Measurements from ENCODE around the gene FLCN.

The FLCN gene

DNA sequence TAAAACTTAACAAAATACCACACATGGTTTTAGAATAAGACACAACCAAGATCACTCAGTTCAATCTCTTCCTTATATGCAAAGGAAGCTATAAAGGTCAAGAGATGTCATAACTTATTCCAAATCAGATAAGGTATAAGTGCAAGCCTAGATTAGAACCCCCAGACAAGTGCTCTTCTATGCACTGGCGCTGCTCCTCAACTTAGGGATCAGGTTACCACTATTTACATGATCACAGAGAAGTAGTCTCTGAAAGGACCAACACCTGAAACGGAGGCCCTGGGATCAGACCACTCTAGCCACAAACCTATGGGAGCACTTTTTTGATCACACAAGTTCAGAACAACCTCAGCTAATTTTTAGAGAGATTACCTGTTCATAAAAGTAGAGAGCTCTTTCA, 27.5 kb upstream of the FLCN start:
- H3K27ac ChIP-seq (ENCODE audit: low read length) = no peak overlapping the region
- no peaks in the 10 kb centered on the region for H3K9me2 ChIP-seq (replicated peaks; ENCODE audit: insufficient read depth, low read length)
- H3K9ac ChIP-seq (ENCODE audit: low read length) = no peak overlapping the region
- H3F3A ChIP-seq (ENCODE audit: insufficient read depth, low read length) = no peaks in the 10 kb centered on the region
- H3K4me1 ChIP-seq (ENCODE audit: low read length) = no peaks in the 10 kb centered on the region
- TF ChIP-seq, protein P1, sequence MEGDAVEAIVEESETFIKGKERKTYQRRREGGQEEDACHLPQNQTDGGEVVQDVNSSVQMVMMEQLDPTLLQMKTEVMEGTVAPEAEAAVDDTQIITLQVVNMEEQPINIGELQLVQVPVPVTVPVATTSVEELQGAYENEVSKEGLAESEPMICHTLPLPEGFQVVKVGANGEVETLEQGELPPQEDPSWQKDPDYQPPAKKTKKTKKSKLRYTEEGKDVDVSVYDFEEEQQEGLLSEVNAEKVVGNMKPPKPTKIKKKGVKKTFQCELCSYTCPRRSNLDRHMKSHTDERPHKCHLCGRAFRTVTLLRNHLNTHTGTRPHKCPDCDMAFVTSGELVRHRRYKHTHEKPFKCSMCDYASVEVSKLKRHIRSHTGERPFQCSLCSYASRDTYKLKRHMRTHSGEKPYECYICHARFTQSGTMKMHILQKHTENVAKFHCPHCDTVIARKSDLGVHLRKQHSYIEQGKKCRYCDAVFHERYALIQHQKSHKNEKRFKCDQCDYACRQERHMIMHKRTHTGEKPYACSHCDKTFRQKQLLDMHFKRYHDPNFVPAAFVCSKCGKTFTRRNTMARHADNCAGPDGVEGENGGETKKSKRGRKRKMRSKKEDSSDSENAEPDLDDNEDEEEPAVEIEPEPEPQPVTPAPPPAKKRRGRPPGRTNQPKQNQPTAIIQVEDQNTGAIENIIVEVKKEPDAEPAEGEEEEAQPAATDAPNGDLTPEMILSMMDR (IDR thresholded peaks at IDR 0.05; ENCODE audit: low read length) = no peak
- H3K4me3 ChIP-seq (ENCODE audit: low read length) = no peak overlapping the region
- H3K36me3 ChIP-seq (replicated peaks; ENCODE audit: insufficient read depth, low read length) = peaks cover 14% of the 10 kb centered on the region
- no peak overlapping the region for H3K4me2 ChIP-seq (ENCODE audit: low read depth, low read length)
- H3K79me2 ChIP-seq (ENCODE audit: low read length) = peaks cover 21% of the 10 kb centered on the region
- H2AFZ ChIP-seq (ENCODE audit: low read length) = no peak overlapping the region
- H3K27me3 ChIP-seq (replicated peaks; ENCODE audit: insufficient read depth, low read length) = no peaks in the 10 kb centered on the region
- no peak for DNase-seq
- H4K20me1 ChIP-seq (ENCODE audit: insufficient read depth, low read length) = no peaks in the 10 kb centered on the region
- H3K9me3 ChIP-seq (replicated peaks; ENCODE audit: insufficient read depth, low read length) = no peaks in the 10 kb centered on the region

- Histone ChIP-seq H3K27ac (ENCODE audit: low read length) (no peak overlapping the region), H2AFZ (ENCODE audit: low read length) (no peak overlapping the region), H3K9me3 (replicated peaks; ENCODE audit: insufficient read depth, low read length) (no peaks in the 10 kb centered on the region), H3K9ac (ENCODE audit: low read length) (no peak overlapping the region), H3K4me1 (ENCODE audit: low read length) (no peaks in the 10 kb centered on the region), H3F3A (ENCODE audit: insufficient read depth, low read length) (0 out of 2 replicates have a peak, but pooled peaks cover 6% of the 10 kb centered on the region), H3K36me3 (replicated peaks; ENCODE audit: insufficient read depth, low read length) (peaks cover 14% of the 10 kb centered on the region), H3K4me2 (ENCODE audit: low read depth, low read length) (no peak overlapping the region), H3K27me3 (replicated peaks; ENCODE audit: insufficient read depth, low read length) (no peaks in the 10 kb centered on the region), H3K9me2 (replicated peaks; ENCODE audit: insufficient read depth, low read length) (no peaks in the 10 kb centered on the region), H3K4me3 (ENCODE audit: low read length) (no peak overlapping the region), H3K79me2 (ENCODE audit: low read length) (peaks cover 23% of the 10 kb centered on the region), H4K20me1 (ENCODE audit: insufficient read depth, low read length) (no peaks in the 10 kb centered on the region)
- no peak for DNase-seq
- no peak for TF ChIP-seq EZH2phosphoT487 (IDR thresholded peaks at IDR 0.05; ENCODE audit: low read length)
- no peak for TF ChIP-seq EZH2 (optimal IDR thresholded peaks at IDR 0.05; ENCODE audit: low read depth, low read length)
- TF ChIP-seq, protein P1 (IDR thresholded peaks at IDR 0.05; ENCODE audit: low read length) = no peak
These were observed 22.0 kb upstream of the FLCN start for GRCh38 chr17:17258998-17259397.

GRCh38 chr17:17258011-17258410, 21.0 kb upstream of the FLCN start:
- H3K36me3 ChIP-seq (replicated peaks; ENCODE audit: insufficient read depth, low read length) = peaks cover 14% of the 10 kb centered on the region
- no peaks in the 10 kb centered on the region for H3K4me1 ChIP-seq (ENCODE audit: low read length)
- no peak overlapping the region for H2AFZ ChIP-seq (ENCODE audit: low read length)
- TF ChIP-seq EZH2phosphoT487 (IDR thresholded peaks at IDR 0.05; ENCODE audit: low read length) (no peak), EZH2 (optimal IDR thresholded peaks at IDR 0.05; ENCODE audit: low read depth, low read length) (no peak)
- TF ChIP-seq, protein P1 (IDR thresholded peaks at IDR 0.05; ENCODE audit: low read length) = no peak
- no peaks in the 10 kb centered on the region for H3K9me3 ChIP-seq (replicated peaks; ENCODE audit: insufficient read depth, low read length)
- no peaks in the 10 kb centered on the region for H3K27me3 ChIP-seq (replicated peaks; ENCODE audit: insufficient read depth, low read length)
- no peaks in the 10 kb centered on the region for H3K9me2 ChIP-seq (replicated peaks; ENCODE audit: insufficient read depth, low read length)
- H3K4me3 ChIP-seq (ENCODE audit: low read length) = no peak overlapping the region
- H3K4me2 ChIP-seq (ENCODE audit: low read depth, low read length) = no peak overlapping the region
- H4K20me1 ChIP-seq (ENCODE audit: insufficient read depth, low read length) = no peaks in the 10 kb centered on the region
- no peak overlapping the region for H3K9ac ChIP-seq (ENCODE audit: low read length)
- 0 out of 2 replicates have a peak, but pooled peaks cover 6% of the 10 kb centered on the region for H3F3A ChIP-seq (ENCODE audit: insufficient read depth, low read length)
- H3K79me2 ChIP-seq (ENCODE audit: low read length) = peaks cover 30% of the 10 kb centered on the region
- no peak overlapping the region for H3K27ac ChIP-seq (ENCODE audit: low read length)
- no peak for DNase-seq

Measured in MM.1S (cell line).